WI38 (cell line): ENCODE data around the gene TIGD3.

Source experiments
- H3K4me3 ChIP-seq: 2 replicates; pipeline ENCODE4 v1.5.1; 2011; ENCODE audit warnings: low read depth, mild to moderate bottlenecking, control low read depth, low read length
- CTCF ChIP-seq: IDR thresholded peaks from 2 replicates; pipeline ENCODE4 v1.5.1; 2012; ENCODE audit warnings: low read depth, mild to moderate bottlenecking, control low read depth, low read length

The TIGD3 gene

GRCh38 chr11:65392186-65392829 is 37.8 kb downstream of the TIGD3 start:
- no peak overlapping the region for H3K4me3 ChIP-seq
- TF ChIP-seq CTCF: no peak

- no peak overlapping the region for H3K4me3 ChIP-seq
- TF ChIP-seq CTCF: no peak
These were observed 38.3 kb downstream of the TIGD3 start for GRCh38 chr11:65392899-65393298.

GRCh38 chr11:65393513-65394079 is 39.0 kb downstream of the TIGD3 start:
- no peak for TF ChIP-seq CTCF
- H3K4me3 ChIP-seq: no peak overlapping the region

- TF ChIP-seq CTCF: no peak
- H3K4me3 ChIP-seq: no peak overlapping the region
These were observed 39.6 kb downstream of the TIGD3 start for GRCh38 chr11:65394125-65394536.

- H3K4me3 ChIP-seq: no peak overlapping the region
- no peak for TF ChIP-seq CTCF
These were observed 41.5 kb downstream of the TIGD3 start for GRCh38 chr11:65395961-65396530.

GRCh38 chr11:65396769-65397745 is 42.5 kb downstream of the TIGD3 start:
- H3K4me3 ChIP-seq: no peak overlapping the region
- no peak for TF ChIP-seq CTCF
